CD4-positive, alpha-beta memory T cell (primary cell): ENCODE results near the gene OR9I1. TPM values are rescaled to one million over a fixed set of nuclear protein-coding genes. Genes with fewer than 3 reads are reported as not detected.

Experiments used
- CTCF ChIA-PET: fragments of 350-600 bp; sonication (Branson Sonifier 250); formaldehyde crosslinking; loops from one replicate; lab custom pipeline; 2021; ENCODE audit warnings: inconsistent platforms; ENCODE audit not compliant: partially characterized antibody; lab: Charles Lee
- POLR2A ChIA-PET: fragments of 350-600 bp; sonication (Branson Sonifier 250); formaldehyde crosslinking; loops from one replicate; lab custom pipeline; 2021; ENCODE audit not compliant: partially characterized antibody; lab: Charles Lee
- DNase-seq, 5 donors: peaks; one replicate each; pipeline versions ENCODE4 v3.0.0 to v3.0.0-alpha.2; 2020 to 2022; ENCODE audit warnings: mixed read lengths in 1 of 5
- H3K27ac ChIP-seq: one replicate; pipeline ENCODE4 v1.7.0; 2013; ENCODE audit warnings: low read depth, low read length
- H3K27me3 ChIP-seq: 2 replicates; pipeline ENCODE4 v1.7.0; 2013; ENCODE audit warnings: mild to moderate bottlenecking, low read length, moderate library complexity; ENCODE audit not compliant: insufficient read depth
- H3K36me3 ChIP-seq: 2 replicates; pipeline ENCODE4 v1.7.0; 2013; ENCODE audit warnings: mild to moderate bottlenecking, low read length, moderate library complexity; ENCODE audit not compliant: insufficient read depth
- H3K4me1 ChIP-seq: 2 replicates; pipeline ENCODE4 v1.7.0; 2013; ENCODE audit warnings: mild to moderate bottlenecking, low read length, moderate library complexity; ENCODE audit not compliant: insufficient read depth
- H3K4me3 ChIP-seq, 2 donors: one replicate each; pipeline ENCODE4 v1.7.0; 2013; ENCODE audit warnings: low read length in 2 of 2, mild to moderate bottlenecking in 1 of 2
- H3K9me3 ChIP-seq, 2 donors: one replicate each; pipeline ENCODE4 v1.7.0; 2013; ENCODE audit warnings: low read length in 2 of 2, control low read depth in 1 of 2; ENCODE audit not compliant: control insufficient read depth in 1 of 2
- H3K27ac Mint-ChIP-seq, 7 donors: one replicate each; pipeline ENCODE4 v1.8.0; 2020 to 2021; ENCODE audit warnings: mixed read lengths in 7 of 7, mild to moderate bottlenecking in 6 of 7, inconsistent platforms in 3 of 7, moderate library complexity in 3 of 7
- H3K27me3 Mint-ChIP-seq, 2 donors: one replicate each; pipeline ENCODE4 v1.8.0; 2020 to 2021; ENCODE audit warnings: mixed read lengths in 2 of 2
- H3K36me3 Mint-ChIP-seq, 2 donors: one replicate each; pipeline ENCODE4 v1.8.0; 2020 to 2021; ENCODE audit warnings: mixed read lengths in 2 of 2, inconsistent platforms in 1 of 2, mild to moderate bottlenecking in 1 of 2
- H3K4me1 Mint-ChIP-seq, 4 donors: one replicate each; pipeline ENCODE4 v1.8.0; 2020 to 2021; ENCODE audit warnings: mixed read lengths in 4 of 4, mild to moderate bottlenecking in 1 of 4
- H3K4me3 Mint-ChIP-seq, 8 donors: one replicate each; pipeline ENCODE4 v1.8.0; 2020 to 2021; ENCODE audit warnings: mixed read lengths in 8 of 8, mild to moderate bottlenecking in 7 of 8, moderate library complexity in 6 of 8, inconsistent platforms in 3 of 8
- H3K9me3 Mint-ChIP-seq, 8 donors: one replicate each; pipeline ENCODE4 v1.8.0; 2020 to 2021; ENCODE audit warnings: mixed read lengths in 8 of 8, mild to moderate bottlenecking in 5 of 8, inconsistent platforms in 3 of 8, moderate library complexity in 1 of 8
- intact Hi-C: fragments of 100-400 bp; cut with micrococcal nuclease; formaldehyde crosslinking; loops from one replicate; pipeline ENCODE4 v1.15.1; 2023
- polyA plus RNA-seq, 2 donors: library from polyadenylated mRNA; unstranded; fragments of 300-500 nt; fragmentation: Illumina TruSeq; gene quantifications; one replicate each; pipeline ENCODE4 v1.2.3, GENCODE V29; 2021
- total RNA-seq, 2 experiments: library from RNA; stranded (reverse); gene quantifications; one replicate each; pipeline ENCODE4 v1.2.3, GENCODE V29; 2021

The OR9I1 gene
- total and polyA plus RNA-seq, 4 experiments from 2014 or later: not detected

- POLR2A ChIA-PET: no interaction called here
- no peak for DNase-seq
- Histone ChIP-seq H3K9me3 (no peaks in the 10 kb centered on the region), H3K4me3 (no peak overlapping the region), H3K36me3 (no peaks in the 10 kb centered on the region), H3K4me1 (no peaks in the 10 kb centered on the region), H3K27me3 (no peaks in the 10 kb centered on the region), H3K27ac (no peak overlapping the region)
- peaks cover 0 to 1% (median 0%) of the 10 kb centered on the region in 4 donors for H3K4me1 Mint-ChIP-seq
- no peak overlapping the region for H3K4me3 Mint-ChIP-seq
- no peaks in the 10 kb centered on the region for H3K36me3 Mint-ChIP-seq
- CTCF ChIA-PET: no interaction called here
- H3K27ac Mint-ChIP-seq: no peak overlapping the region
- H3K27me3 Mint-ChIP-seq: peaks cover 3 to 5% of the 10 kb centered on the region in 2 donors
- H3K9me3 Mint-ChIP-seq: peaks cover 0 to 2% (median 0%) of the 10 kb centered on the region in 8 donors
- intact Hi-C loops: no loop called here
These were observed 8.8 kb upstream of the OR9I1 start for GRCh38 chr11:58134151-58134550.

GRCh38 chr11:58133309-58134076 lies 8.2 kb upstream of the OR9I1 start:
- H3K27me3 Mint-ChIP-seq: peaks cover 3 to 5% of the 10 kb centered on the region in 2 donors
- H3K27ac Mint-ChIP-seq: no peak overlapping the region
- Histone ChIP-seq H3K4me3 (no peak overlapping the region), H3K36me3 (no peaks in the 10 kb centered on the region), H3K9me3 (no peaks in the 10 kb centered on the region), H3K27me3 (no peaks in the 10 kb centered on the region), H3K27ac (no peak overlapping the region), H3K4me1 (no peaks in the 10 kb centered on the region)
- no peak overlapping the region for H3K4me3 Mint-ChIP-seq
- intact Hi-C loops: no loop called here
- H3K9me3 Mint-ChIP-seq: no peaks in the 10 kb centered on the region
- ChIA-PET POLR2A (no interaction called here), CTCF (no interaction called here)
- no peaks in the 10 kb centered on the region for H3K36me3 Mint-ChIP-seq
- peaks cover 0 to 1% (median 0%) of the 10 kb centered on the region in 4 donors for H3K4me1 Mint-ChIP-seq
- no peak for DNase-seq

GRCh38 chr11:58127350-58127749 lies 2.0 kb upstream of the OR9I1 start:
- no peaks in the 10 kb centered on the region for H3K9me3 Mint-ChIP-seq
- H3K4me3 Mint-ChIP-seq: no peak overlapping the region
- POLR2A ChIA-PET: no interaction called here
- CTCF ChIA-PET: no interaction called here
- no peak overlapping the region for H3K27ac Mint-ChIP-seq
- no peaks in the 10 kb centered on the region for H3K36me3 Mint-ChIP-seq
- H3K27me3 Mint-ChIP-seq: peaks cover 6 to 8% of the 10 kb centered on the region in 2 donors
- Histone ChIP-seq H3K27ac (no peak overlapping the region), H3K4me1 (no peaks in the 10 kb centered on the region), H3K4me3 (no peak overlapping the region), H3K9me3 (no peaks in the 10 kb centered on the region), H3K36me3 (no peaks in the 10 kb centered on the region), H3K27me3 (no peaks in the 10 kb centered on the region)
- H3K4me1 Mint-ChIP-seq: no peaks in the 10 kb centered on the region
- DNase-seq: no peak
- intact Hi-C loops: no loop called here

- intact Hi-C loops: no loop called here
- Mint-ChIP-seq H3K36me3 (no peaks in the 10 kb centered on the region), H3K4me1 (no peaks in the 10 kb centered on the region), H3K27me3 (peaks cover 7 to 10% of the 10 kb centered on the region in 2 donors), H3K9me3 (no peaks in the 10 kb centered on the region), H3K27ac (no peak overlapping the region), H3K4me3 (no peak overlapping the region)
- Histone ChIP-seq H3K9me3 (no peaks in the 10 kb centered on the region), H3K27me3 (no peaks in the 10 kb centered on the region), H3K36me3 (no peaks in the 10 kb centered on the region), H3K27ac (no peak overlapping the region), H3K4me1 (no peaks in the 10 kb centered on the region), H3K4me3 (no peak overlapping the region)
- POLR2A ChIA-PET: no interaction called here
- CTCF ChIA-PET: no interaction called here
- DNase-seq: no peak
These were observed 4.2 kb downstream of the OR9I1 start for GRCh38 chr11:58121096-58121495.

- no peak for DNase-seq
- H3K4me1 ChIP-seq: no peaks in the 10 kb centered on the region
- no peaks in the 10 kb centered on the region for H3K36me3 ChIP-seq
- H3K36me3 Mint-ChIP-seq: peaks cover 0 to 1% of the 10 kb centered on the region in 2 donors
- H3K27me3 ChIP-seq: no peaks in the 10 kb centered on the region
- H3K4me3 ChIP-seq: no peak overlapping the region
- H3K9me3 ChIP-seq: no peaks in the 10 kb centered on the region
- H3K27me3 Mint-ChIP-seq: peaks cover 2 to 9% of the 10 kb centered on the region in 2 donors
- intact Hi-C loops: no loop called here
- ChIA-PET POLR2A (no interaction called here), CTCF (no interaction called here)
- no peak overlapping the region for H3K4me3 Mint-ChIP-seq
- H3K9me3 Mint-ChIP-seq: peaks cover 0 to 12% (median 9%) of the 10 kb centered on the region in 8 donors
- H3K27ac Mint-ChIP-seq: no peak overlapping the region
- H3K4me1 Mint-ChIP-seq: no peaks in the 10 kb centered on the region
- no peak overlapping the region for H3K27ac ChIP-seq
These were observed 27.9 kb downstream of the OR9I1 start for GRCh38 chr11:58097437-58097836.

- intact Hi-C loops: no loop called here
- H3K4me1 Mint-ChIP-seq: no peaks in the 10 kb centered on the region
- peaks cover 0 to 7% of the 10 kb centered on the region in 2 donors for H3K27me3 Mint-ChIP-seq
- H3K27ac Mint-ChIP-seq: no peak overlapping the region
- CTCF ChIA-PET: no interaction called here
- H3K9me3 Mint-ChIP-seq: peaks cover 0 to 15% (median 5%) of the 10 kb centered on the region in 8 donors
- Histone ChIP-seq H3K4me3 (no peak overlapping the region), H3K9me3 (no peaks in the 10 kb centered on the region), H3K27ac (no peak overlapping the region), H3K4me1 (no peaks in the 10 kb centered on the region), H3K27me3 (no peaks in the 10 kb centered on the region), H3K36me3 (no peaks in the 10 kb centered on the region)
- no peak for DNase-seq
- POLR2A ChIA-PET: no interaction called here
- no peaks in the 10 kb centered on the region for H3K36me3 Mint-ChIP-seq
- H3K4me3 Mint-ChIP-seq: no peak overlapping the region
These were observed 38.8 kb downstream of the OR9I1 start for GRCh38 chr11:58086528-58086927.

GRCh38 chr11:58075781-58076180 lies 49.5 kb downstream of the OR9I1 start:
- ChIA-PET POLR2A (no interaction called here), CTCF (no interaction called here)
- Mint-ChIP-seq H3K27ac (no peak overlapping the region), H3K36me3 (no peaks in the 10 kb centered on the region), H3K9me3 (peaks cover 0 to 5% (median 3%) of the 10 kb centered on the region in 8 donors), H3K4me3 (no peak overlapping the region), H3K4me1 (no peaks in the 10 kb centered on the region), H3K27me3 (peaks cover 0 to 3% of the 10 kb centered on the region in 2 donors)
- intact Hi-C loops: no loop called here
- Histone ChIP-seq H3K36me3 (no peaks in the 10 kb centered on the region), H3K27me3 (no peaks in the 10 kb centered on the region), H3K9me3 (no peaks in the 10 kb centered on the region), H3K27ac (no peak overlapping the region), H3K4me1 (no peaks in the 10 kb centered on the region), H3K4me3 (no peak overlapping the region)
- DNase-seq: no peak
